ENCODE data around the gene FILIP1L. TPM values are rescaled to one million over a fixed set of nuclear protein-coding genes. Genes with fewer than 3 reads are reported as not detected.

Gene FILIP1L
- total RNA-seq, 1 experiment from 2014 or later, result 15.5 TPM

GRCh38 chr3:99858469-99858868, 255.8 kb downstream of the FILIP1L start:
- BruUV-seq (replicated peaks), result no TSS peak
- TF ChIP-seq CTCF (IDR thresholded peaks at IDR 0.05; ENCODE audit: insufficient read depth in 1 of 2, low read depth in 1 of 2, low read length in 1 of 2, severe bottlenecking in 1 of 2, unreplicated experiment in 1 of 2), result no peak
- peaks cover 8% of the 10 kb centered on the region for H3K4me1 Mint-ChIP-seq (ENCODE audit: low read depth, unreplicated experiment)
- DNase-seq, result no peak
- ChIA-PET POLR2A (no interaction called here), CTCF (no interaction called here)
- H3K36me3 Mint-ChIP-seq (ENCODE audit: insufficient read depth, unreplicated experiment), result peaks cover 52% of the 10 kb centered on the region
- no peak overlapping the region for H3K4me3 Mint-ChIP-seq (ENCODE audit: unreplicated experiment)
- H3K4me1 ChIP-seq, result peaks cover 5% of the 10 kb centered on the region; the same call in 1 of the 2 replicates
- peaks cover 1% of the 10 kb centered on the region for H3K36me3 ChIP-seq (ENCODE audit: control insufficient read depth, insufficient read depth, low read length)
- H3K9me3 ChIP-seq, result no peaks in the 10 kb centered on the region
- H3K4me3 ChIP-seq (ENCODE audit: low read depth, low read length), result no peak overlapping the region
- H3K27ac Mint-ChIP-seq (ENCODE audit: unreplicated experiment), result no peak overlapping the region
- H3K9me3 Mint-ChIP-seq (ENCODE audit: unreplicated experiment), result peaks cover 2% of the 10 kb centered on the region
- no peaks in the 10 kb centered on the region for H3K27me3 ChIP-seq (replicated peaks; ENCODE audit: control insufficient read depth, insufficient read depth, low read length)
- H3K27me3 Mint-ChIP-seq (ENCODE audit: insufficient read depth, unreplicated experiment), result no peaks in the 10 kb centered on the region
- intact Hi-C loops (cut with micrococcal nuclease; ENCODE audit: unreplicated experiment), result no loop called here

- intact Hi-C loops (cut with micrococcal nuclease; ENCODE audit: unreplicated experiment), result no loop called here
- Histone ChIP-seq H3K9me3 (no peaks in the 10 kb centered on the region), H3K4me3 (ENCODE audit: low read depth, low read length) (no peak overlapping the region), H3K36me3 (ENCODE audit: control insufficient read depth, insufficient read depth, low read length) (peaks cover 1% of the 10 kb centered on the region), H3K27me3 (replicated peaks; ENCODE audit: control insufficient read depth, insufficient read depth, low read length) (no peaks in the 10 kb centered on the region), H3K4me1 (peaks cover 5% of the 10 kb centered on the region; the same call in 1 of the 2 replicates)
- Mint-ChIP-seq H3K27ac (ENCODE audit: unreplicated experiment) (no peak overlapping the region), H3K36me3 (ENCODE audit: insufficient read depth, unreplicated experiment) (peaks cover 52% of the 10 kb centered on the region), H3K27me3 (ENCODE audit: insufficient read depth, unreplicated experiment) (no peaks in the 10 kb centered on the region), H3K4me1 (ENCODE audit: low read depth, unreplicated experiment) (peaks cover 8% of the 10 kb centered on the region), H3K4me3 (ENCODE audit: unreplicated experiment) (no peak overlapping the region), H3K9me3 (ENCODE audit: unreplicated experiment) (no peaks in the 10 kb centered on the region)
- BruUV-seq (replicated peaks), result no TSS peak
- POLR2A ChIA-PET, result no interaction called here
- no peak for DNase-seq
- TF ChIP-seq CTCF (IDR thresholded peaks at IDR 0.05; ENCODE audit: insufficient read depth in 1 of 2, low read depth in 1 of 2, low read length in 1 of 2, severe bottlenecking in 1 of 2, unreplicated experiment in 1 of 2), result no peak
- CTCF ChIA-PET, result no interaction called here
Observed at GRCh38 chr3:99857278-99857677, 257.0 kb downstream of the FILIP1L start.

DNA sequence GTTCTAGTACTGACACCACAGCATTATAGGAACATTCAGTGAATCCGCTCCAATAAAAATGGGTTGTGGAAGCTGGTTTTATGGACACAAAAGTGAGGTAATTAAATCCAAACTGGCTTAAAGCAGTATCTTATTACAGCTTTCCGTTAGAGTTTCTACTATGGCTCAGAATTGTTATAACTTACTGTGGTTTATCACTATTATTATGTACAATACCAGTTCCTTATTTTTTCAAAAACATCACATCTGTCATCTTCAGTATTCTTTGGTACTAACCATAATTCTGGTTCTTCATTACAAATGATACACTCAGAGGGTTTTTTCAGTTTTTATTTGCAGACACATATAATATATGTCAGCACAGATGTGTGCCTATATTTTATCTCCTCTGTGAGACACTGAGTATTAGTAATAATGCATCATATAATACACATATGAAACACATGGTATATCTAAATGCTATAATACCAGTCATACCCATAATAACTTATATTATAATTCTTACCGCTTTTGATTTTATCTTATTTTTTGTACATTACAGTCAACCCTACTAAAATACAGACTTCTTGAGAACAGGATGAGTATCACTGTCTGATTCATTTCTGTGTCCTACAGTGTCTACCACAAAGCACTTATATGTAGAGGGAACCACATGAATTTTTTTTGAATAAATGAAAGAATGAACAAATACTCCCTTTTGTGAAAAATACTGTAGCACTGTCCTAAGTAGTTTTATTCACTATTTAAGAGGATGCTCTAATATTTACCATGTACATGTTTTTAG, 257.7 kb downstream of the FILIP1L start:
- Mint-ChIP-seq H3K9me3 (ENCODE audit: unreplicated experiment) (no peaks in the 10 kb centered on the region), H3K4me1 (ENCODE audit: low read depth, unreplicated experiment) (peaks cover 7% of the 10 kb centered on the region), H3K27ac (ENCODE audit: unreplicated experiment) (no peak overlapping the region), H3K4me3 (ENCODE audit: unreplicated experiment) (no peak overlapping the region), H3K36me3 (ENCODE audit: insufficient read depth, unreplicated experiment) (peaks cover 48% of the 10 kb centered on the region), H3K27me3 (ENCODE audit: insufficient read depth, unreplicated experiment) (no peaks in the 10 kb centered on the region)
- DNase-seq, result no peak
- no peaks in the 10 kb centered on the region for H3K9me3 ChIP-seq
- no peak overlapping the region for H3K4me3 ChIP-seq (ENCODE audit: low read depth, low read length)
- ChIA-PET POLR2A (no interaction called here), CTCF (no interaction called here)
- TF ChIP-seq CTCF (IDR thresholded peaks at IDR 0.05; ENCODE audit: insufficient read depth in 1 of 2, low read depth in 1 of 2, low read length in 1 of 2, severe bottlenecking in 1 of 2, unreplicated experiment in 1 of 2), result no peak
- no TSS peak for BruUV-seq (replicated peaks)
- H3K36me3 ChIP-seq (ENCODE audit: control insufficient read depth, insufficient read depth, low read length), result no peaks in the 10 kb centered on the region; the same call in 1 of the 2 replicates
- intact Hi-C loops (cut with micrococcal nuclease; ENCODE audit: unreplicated experiment), result no loop called here
- H3K4me1 ChIP-seq, result peaks cover 5% of the 10 kb centered on the region; the same call in 1 of the 2 replicates
- H3K27me3 ChIP-seq (replicated peaks; ENCODE audit: control insufficient read depth, insufficient read depth, low read length), result no peaks in the 10 kb centered on the region
